GM23248 (cell line): ENCODE measurements around the gene TCEAL1.
"Not testable (repeated sequence)": the region's sequence is repeated elsewhere in the genome, so short reads cannot be mapped to it uniquely, and the experiment has no call there.

Experiments
- EZH2 ChIP-seq: fragments of 200-600 bp; sonication (generic); IDR thresholded peaks from 2 replicates; pipeline ENCODE4 v1.6.1; 2018; ENCODE audit warnings: antibody characterized with exemption, mild to moderate bottlenecking; ENCODE audit not compliant: insufficient read depth, poor library complexity, severe bottlenecking
- EZH2phosphoT487 ChIP-seq: fragments of 200-600 bp; sonication (generic); IDR thresholded peaks from 2 replicates; pipeline ENCODE4 v1.6.1; 2018; ENCODE audit warnings: antibody characterized with exemption, moderate library complexity, mild to moderate bottlenecking, low read depth; ENCODE audit not compliant: insufficient read depth

DNA sequence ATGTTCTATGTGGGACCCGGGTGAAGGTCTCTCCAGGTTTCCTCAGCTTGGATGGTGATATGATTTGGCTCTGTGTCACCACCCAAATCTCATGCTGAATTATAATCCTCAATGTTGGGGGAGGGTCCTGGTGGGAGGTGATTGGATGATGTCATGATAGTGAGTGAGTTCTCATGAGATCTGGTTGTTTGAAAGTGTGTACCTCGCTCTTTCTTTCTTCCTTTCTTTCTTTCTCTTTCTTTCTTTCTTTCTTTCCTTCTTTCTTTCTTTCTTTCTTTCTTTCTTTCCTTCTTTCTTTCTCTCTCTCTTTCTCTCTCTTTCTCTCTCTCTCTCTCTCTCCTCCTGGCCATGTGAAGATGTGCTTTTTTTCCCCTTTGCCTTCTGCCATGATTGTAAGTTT, 30.7 kb downstream of the TCEAL1 start:
- TF ChIP-seq EZH2, EZH2phosphoT487: not testable (repeated sequence)
